ENCODE data around the gene ZNF277.

The ZNF277 gene

DNA sequence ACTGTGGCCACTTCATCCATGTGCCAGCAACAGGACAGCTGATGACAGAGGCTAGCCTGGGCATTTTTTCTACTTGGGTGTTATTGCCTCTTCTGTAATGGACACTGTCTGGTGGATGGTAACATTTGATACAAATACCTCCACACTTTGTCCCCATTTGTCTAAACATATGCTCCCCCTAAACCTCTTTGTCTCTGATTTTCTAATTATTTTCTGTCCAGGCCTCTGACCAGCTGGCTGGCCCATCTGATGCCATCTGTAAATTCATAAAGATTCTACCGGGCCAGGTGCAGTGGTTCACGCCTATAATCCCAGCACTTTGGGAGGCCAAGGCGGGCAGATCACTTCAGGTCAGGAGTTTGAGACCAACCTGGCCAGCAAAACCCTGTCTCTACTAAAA lies 159.1 kb downstream of the ZNF277 start:
- CTCF ChIA-PET = no interaction called here
- H3K4me3 ChIP-seq (ENCODE audit: low read depth, low read length) = no peak overlapping the region
- TF ChIP-seq CTCF (IDR thresholded peaks at IDR 0.05; ENCODE audit: insufficient read depth, low read length, missing control alignments) = no peak
- DNase-seq (ENCODE audit: low read depth, low spot score) = no peak
- POLR2A ChIA-PET = no interaction called here

DNA sequence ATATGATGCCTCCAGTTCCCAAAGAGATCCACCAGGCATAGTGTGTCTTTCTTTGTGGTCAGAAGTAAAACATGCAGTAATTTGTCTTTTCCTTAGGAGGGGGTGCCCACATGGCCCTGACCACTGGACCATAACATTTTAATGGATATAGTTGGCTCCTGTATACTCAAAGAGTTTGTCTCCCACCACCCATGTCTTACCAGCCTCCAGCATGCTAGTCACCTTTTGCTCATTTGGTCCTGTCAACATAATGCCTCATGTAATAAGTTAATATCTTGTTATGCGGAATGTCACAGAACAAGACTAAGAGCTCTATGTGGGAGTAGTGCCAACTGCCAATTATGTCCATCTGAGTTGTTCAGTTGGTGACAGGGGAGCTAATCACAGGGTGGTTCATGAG lies 160.4 kb downstream of the ZNF277 start:
- no peak for DNase-seq (ENCODE audit: low read depth, low spot score)
- ChIA-PET CTCF (no interaction called here), POLR2A (no interaction called here)
- H3K4me3 ChIP-seq (ENCODE audit: low read depth, low read length) = no peak overlapping the region
- TF ChIP-seq CTCF (IDR thresholded peaks at IDR 0.05; ENCODE audit: insufficient read depth, low read length, missing control alignments) = no peak

- no peak for TF ChIP-seq CTCF (IDR thresholded peaks at IDR 0.05; ENCODE audit: insufficient read depth, low read length, missing control alignments)
- H3K4me3 ChIP-seq (ENCODE audit: low read depth, low read length) = no peak overlapping the region
- ChIA-PET POLR2A (no interaction called here), CTCF (no interaction called here)
- no peak for DNase-seq (ENCODE audit: low read depth, low spot score)
Measured at GRCh38 chr7:112370436-112370835, 163.9 kb downstream of the ZNF277 start.

GRCh38 chr7:112371701-112372100 lies 165.2 kb downstream of the ZNF277 start:
- no peak for TF ChIP-seq CTCF (IDR thresholded peaks at IDR 0.05; ENCODE audit: insufficient read depth, low read length, missing control alignments)
- no peak for DNase-seq (ENCODE audit: low read depth, low spot score)
- no peak overlapping the region for H3K4me3 ChIP-seq (ENCODE audit: low read depth, low read length)
- CTCF ChIA-PET = no interaction called here
- POLR2A ChIA-PET = no interaction called here

GRCh38 chr7:112372101-112372500 lies 165.6 kb downstream of the ZNF277 start:
- no peak for TF ChIP-seq CTCF (IDR thresholded peaks at IDR 0.05; ENCODE audit: insufficient read depth, low read length, missing control alignments)
- ChIA-PET POLR2A (no interaction called here), CTCF (no interaction called here)
- no peak for DNase-seq (ENCODE audit: low read depth, low spot score)
- no peak overlapping the region for H3K4me3 ChIP-seq (ENCODE audit: low read depth, low read length)

DNA sequence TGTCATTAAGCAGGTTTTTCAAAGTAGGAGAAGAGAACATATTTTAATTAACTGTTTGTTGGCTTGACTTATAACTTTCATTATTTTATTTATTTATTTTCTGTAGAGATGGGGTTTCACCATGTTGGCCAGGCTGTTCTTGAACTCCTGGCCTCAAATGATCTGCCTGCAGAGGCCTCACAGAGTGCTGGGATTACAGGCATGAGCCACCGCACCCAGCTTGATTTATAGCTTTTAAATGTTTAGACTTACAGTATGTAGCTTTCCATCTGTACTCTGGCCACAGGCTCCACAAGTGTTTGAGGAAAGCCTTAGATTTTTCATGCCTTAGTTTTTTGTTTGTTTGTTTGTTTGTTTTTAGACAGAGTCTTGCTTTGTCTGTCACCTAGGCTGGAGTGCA lies 171.1 kb downstream of the ZNF277 start:
- DNase-seq (ENCODE audit: low read depth, low spot score) = no peak
- no peak for TF ChIP-seq CTCF (IDR thresholded peaks at IDR 0.05; ENCODE audit: insufficient read depth, low read length, missing control alignments)
- H3K4me3 ChIP-seq (ENCODE audit: low read depth, low read length) = no peak overlapping the region
- ChIA-PET CTCF (no interaction called here), POLR2A (no interaction called here)
